ENCODE results near the gene SNTB2. TPM values are rescaled to one million over a fixed set of nuclear protein-coding genes. Genes with fewer than 3 reads are reported as not detected.
A peak's percentile ranks its signal among the peaks of the same experiment; 100 is the strongest.

SNTB2 gene
- total and polyA plus RNA-seq, 2 donors (not counting 3 experiments of a cell fraction or from before 2014, with no cell fraction given) = 24.9 to 73.7 TPM

- Histone ChIP-seq H3K36me3 (ENCODE audit: control insufficient read depth in 2 of 2, extremely low read depth in 1 of 2, insufficient read depth in 2 of 2, low read length in 2 of 2) (peaks cover 10 to 19% of the 10 kb centered on the region in 2 experiments), H3K4me2 (ENCODE audit: insufficient read depth, low read length) (peak overlapping the region; percentile 90), H3K27ac (ENCODE audit: insufficient read depth, low read depth, low read length) (peak overlapping the region; percentile 30), H2AFZ (ENCODE audit: low read depth, low read length) (peak overlapping the region; percentile 28), H3K79me2 (ENCODE audit: control insufficient read depth, insufficient read depth, low read length) (peaks cover 40% of the 10 kb centered on the region), H3K4me1 (ENCODE audit: control insufficient read depth, extremely low read depth, insufficient read depth, low read length) (peaks cover 10% of the 10 kb centered on the region), H4K20me1 (replicated peaks; ENCODE audit: control insufficient read depth, extremely low read depth, insufficient read depth, low read length) (no peaks in the 10 kb centered on the region), H3K9ac (replicated peaks; ENCODE audit: extremely low read depth, insufficient read depth, low read length) (peak overlapping the region; percentile 83), H3K27me3 (ENCODE audit: control insufficient read depth in 2 of 2, insufficient read depth in 2 of 2, low read length in 2 of 2) (no peaks in the 10 kb centered on the region), H3K9me1 (replicated peaks; ENCODE audit: control insufficient read depth, extremely low read depth, insufficient read depth, low read length) (no peaks in the 10 kb centered on the region), H3K4me3 (replicated peaks in 1 of 3; ENCODE audit: insufficient read depth in 1 of 3, low read depth in 1 of 3, low read length in 3 of 3) (peak overlapping the region; percentile 56 to 76 (median 59)), H3K9me3 (replicated peaks; ENCODE audit: control insufficient read depth, insufficient read depth, low read length) (no peaks in the 10 kb centered on the region)
- DNase-seq (ENCODE audit: low read depth, low spot score) (no peak), FAIRE-seq (peak; percentile 60)
- TSS peak; percentile 26 for BruUV-seq (replicated peaks)
- dilution Hi-C loops (cut with MboI; ENCODE audit: extremely low pct_ligation_motif_present, low sequenced_read_pairs) = no loop called here
- CTCF ChIA-PET = interaction anchor here (1.1 to 1.4 kb wide), 2 partner anchors 162 to 464 kb away, joined by 3 to 4 read pairs; no protein-coding TSS in a partner anchor
- intact Hi-C loops (cut with micrococcal nuclease) = loop anchor here (1.0 to 5.0 kb wide), 3 partner anchors 19 to 256 kb away; partner anchors contain the start of genes COG8, NFAT5, NIP7 and PDF
- POLR2A ChIA-PET = interaction anchor here (0.6 kb wide), 1 partner anchor 144 kb away, joined by 5 read pairs; no protein-coding TSS in a partner anchor
- no peak for TF ChIP-seq EZH2 (IDR thresholded peaks at IDR 0.05; ENCODE audit: borderline replicate concordance, low read depth, low read length, severe bottlenecking)
- TF ChIP-seq FOS (IDR thresholded peaks at IDR 0.05; ENCODE audit: borderline replicate concordance, insufficient read depth, low read length) = no peak
- no peak for TF ChIP-seq CTCF (IDR thresholded peaks at IDR 0.05; ENCODE audit: extremely low read depth in 1 of 2, insufficient read depth in 1 of 2, low read depth in 1 of 2, low read length in 2 of 2)
- TF ChIP-seq MAX (IDR thresholded peaks at IDR 0.05; ENCODE audit: insufficient read depth, insufficient read length) = no peak
- TF ChIP-seq JUN (IDR thresholded peaks at IDR 0.05; ENCODE audit: borderline replicate concordance, insufficient read depth, insufficient read length, low read depth) = no peak
- no peak for TF ChIP-seq POLR2A (IDR thresholded peaks at IDR 0.05; ENCODE audit: low read depth, low read length)
- TF ChIP-seq MYC (IDR thresholded peaks at IDR 0.05; ENCODE audit: low read depth, low read length) = no peak
- TF ChIP-seq POLR2AphosphoS5 (IDR thresholded peaks at IDR 0.05; ENCODE audit: insufficient read depth, low read depth, low read length) = no peak
- no peak for TF ChIP-seq GATA2 (IDR thresholded peaks at IDR 0.05; ENCODE audit: insufficient read depth, insufficient read length, low read depth, low read length)
Observed at GRCh38 chr16:69311533-69312387, 124.8 kb downstream of the SNTB2 start.

All from endothelial cell of umbilical vein (primary cell).